Activated B cell treated with CpG ODN at 0.5 μM for 24 hours (primary cell): ENCODE measurements around the gene TMEM9B. TPM values are rescaled to one million over a fixed set of nuclear protein-coding genes. Genes with fewer than 3 reads are reported as not detected.

Source experiments
- ATAC-seq: fragments of 200-7000 bp; cut with Tn5 transposase; one replicate; pipeline ENCODE4 v1.10.0; 2021; ENCODE audit warnings: low read depth, mild to moderate bottlenecking, moderate library complexity
- CTCF ChIA-PET: fragments of 350-600 bp; sonication (Branson Sonifier 250); formaldehyde crosslinking; loops from one replicate; lab custom pipeline; 2021; ENCODE audit warnings: antibody characterized with exemption; lab: Charles Lee
- POLR2A ChIA-PET: fragments of 350-600 bp; sonication (Branson Sonifier 250); formaldehyde crosslinking; loops from one replicate; lab custom pipeline; 2021; ENCODE audit warnings: antibody characterized with exemption; lab: Charles Lee
- DNase-seq: peaks from one replicate; pipeline ENCODE4 v3.0.0; 2022
- H3K27ac Mint-ChIP-seq: one replicate; pipeline ENCODE4 v1.8.0; 2020; ENCODE audit warnings: mixed read lengths
- H3K27me3 Mint-ChIP-seq: one replicate; pipeline ENCODE4 v1.8.0; 2021; ENCODE audit warnings: mixed read lengths
- H3K36me3 Mint-ChIP-seq: one replicate; pipeline ENCODE4 v1.8.0; 2021; ENCODE audit warnings: low read depth, mixed read lengths
- H3K4me1 Mint-ChIP-seq: one replicate; pipeline ENCODE4 v1.8.0; 2021; ENCODE audit warnings: mixed read lengths
- H3K4me3 Mint-ChIP-seq: one replicate; pipeline ENCODE4 v1.8.0; 2020; ENCODE audit warnings: mild to moderate bottlenecking, mixed read lengths
- H3K9me3 Mint-ChIP-seq: one replicate; pipeline ENCODE4 v1.8.0; 2020; ENCODE audit warnings: mixed read lengths
- CTCF ChIP-seq: fragments of 200-600 bp; IDR thresholded peaks from one replicate; pipeline ENCODE4 v1.8.0; 2022; ENCODE audit warnings: antibody characterized with exemption, mild to moderate bottlenecking
- intact Hi-C: fragments of 100-400 bp; cut with micrococcal nuclease; formaldehyde crosslinking; loops from one replicate; pipeline ENCODE4 v1.15.1; 2024
- total RNA-seq: library from RNA; stranded (reverse); gene quantifications from 2 replicates; pipeline ENCODE4 v1.2.3, GENCODE V29; 2022

TMEM9B gene
- total RNA-seq, 1 donor from 2014 or later: 29.6 TPM

GRCh38 chr11:8962841-8963240 is 1.4 kb downstream of the TMEM9B start:
- Mint-ChIP-seq H3K4me1 (peaks cover 38% of the 10 kb centered on the region), H3K36me3 (peaks cover 19% of the 10 kb centered on the region), H3K27me3 (no peaks in the 10 kb centered on the region), H3K4me3 (peak overlapping the region; percentile 96), H3K9me3 (no peaks in the 10 kb centered on the region), H3K27ac (peak overlapping the region; percentile 50)
- no peak for DNase-seq
- no peak for TF ChIP-seq CTCF
- ATAC-seq: no peak
- ChIA-PET POLR2A (interaction anchor here (0.6 to 2.6 kb wide), 3 partner anchors 51 to 280 kb away, joined by 3 to 20 read pairs (median 18); partner anchors contain the start of genes AKIP1, RPL27A and TRIM66), CTCF (no interaction called here)
- intact Hi-C loops: loop anchor here (5.0 to 10.0 kb wide), 3 partner anchors 151 to 758 kb away; a partner anchor contains a TSS

GRCh38 chr11:8961401-8961800 is 2.8 kb downstream of the TMEM9B start:
- no peak for TF ChIP-seq CTCF
- intact Hi-C loops: loop anchor here (5.0 to 10.0 kb wide), 3 partner anchors 149 to 757 kb away; a partner anchor contains a TSS
- peaks cover 38% of the 10 kb centered on the region for H3K4me1 Mint-ChIP-seq
- ChIA-PET POLR2A (no interaction called here), CTCF (interaction anchor here (1.5 kb wide), 1 partner anchor 395 kb away, joined by 6 read pairs; no protein-coding TSS in a partner anchor)
- ATAC-seq (no peak), DNase-seq (no peak)
- H3K4me3 Mint-ChIP-seq: no peak overlapping the region
- peaks cover 27% of the 10 kb centered on the region for H3K36me3 Mint-ChIP-seq
- no peaks in the 10 kb centered on the region for H3K9me3 Mint-ChIP-seq
- no peaks in the 10 kb centered on the region for H3K27me3 Mint-ChIP-seq
- H3K27ac Mint-ChIP-seq: no peak overlapping the region

- TF ChIP-seq CTCF: no peak
- CTCF ChIA-PET: interaction anchor here (0.6 to 2.2 kb wide), 12 partner anchors 38 to 739 kb away, joined by 3 to 25 read pairs (median 3); partner anchors contain the start of genes RPL27A and TRIM66
- no peak overlapping the region for H3K27ac Mint-ChIP-seq
- POLR2A ChIA-PET: interaction anchor here (1.0 to 1.1 kb wide), 4 partner anchors 46 to 548 kb away, joined by 3 to 10 read pairs (median 6); partner anchors contain the start of genes RPL27A and TRIM66
- peaks cover 37% of the 10 kb centered on the region for H3K36me3 Mint-ChIP-seq
- H3K9me3 Mint-ChIP-seq: no peaks in the 10 kb centered on the region
- ATAC-seq: no peak
- H3K4me1 Mint-ChIP-seq: peaks cover 25% of the 10 kb centered on the region
- no peak for DNase-seq
- intact Hi-C loops: loop anchor here (1.0 to 10.0 kb wide), 5 partner anchors 45 to 755 kb away; a partner anchor contains a TSS
- H3K27me3 Mint-ChIP-seq: no peaks in the 10 kb centered on the region
- no peak overlapping the region for H3K4me3 Mint-ChIP-seq
These were observed 4.6 kb downstream of the TMEM9B start for GRCh38 chr11:8959546-8960166.

- peaks cover 57% of the 10 kb centered on the region for H3K36me3 Mint-ChIP-seq
- CTCF ChIA-PET: no interaction called here
- POLR2A ChIA-PET: no interaction called here
- ATAC-seq (no peak), DNase-seq (no peak)
- TF ChIP-seq CTCF: no peak
- no peaks in the 10 kb centered on the region for H3K27me3 Mint-ChIP-seq
- intact Hi-C loops: no loop called here
- H3K4me1 Mint-ChIP-seq: peaks cover 10% of the 10 kb centered on the region
- H3K4me3 Mint-ChIP-seq: no peak overlapping the region
- H3K27ac Mint-ChIP-seq: no peak overlapping the region
- H3K9me3 Mint-ChIP-seq: no peaks in the 10 kb centered on the region
These were observed 7.4 kb downstream of the TMEM9B start for GRCh38 chr11:8956860-8957259.

- POLR2A ChIA-PET: interaction anchor here (1.0 kb wide), 1 partner anchor 260 kb away, joined by 3 read pairs; no protein-coding TSS in a partner anchor
- H3K27ac Mint-ChIP-seq: no peak overlapping the region
These were observed 15.4 kb downstream of the TMEM9B start for GRCh38 chr11:8948886-8949285.

More at GRCh38 chr11:8948886-8949285, 15.4 kb downstream of the TMEM9B start:
- CTCF ChIA-PET: no interaction called here
- ATAC-seq (no peak), DNase-seq (no peak)
- H3K4me1 Mint-ChIP-seq: no peaks in the 10 kb centered on the region
- H3K9me3 Mint-ChIP-seq: no peaks in the 10 kb centered on the region
- H3K36me3 Mint-ChIP-seq: peaks cover 66% of the 10 kb centered on the region
- no peak overlapping the region for H3K4me3 Mint-ChIP-seq
- no peaks in the 10 kb centered on the region for H3K27me3 Mint-ChIP-seq
- TF ChIP-seq CTCF: no peak
- intact Hi-C loops: no loop called here
